BJ (cell line): ENCODE data around the gene ZIC5. TPM values are rescaled to one million over a fixed set of nuclear protein-coding genes. Genes with fewer than 3 reads are reported as not detected.

Experiments used
- CTCF ChIA-PET: fragments of 350-600 bp; formaldehyde crosslinking; extraction: SDS; loops from one replicate; lab custom pipeline; 2021; ENCODE audit warnings: antibody characterized with exemption, inconsistent platforms; lab: Yijun Ruan, JAX
- POLR2A ChIA-PET: fragments of 300-600 bp; sonication (Branson Sonifier 250); formaldehyde crosslinking; extraction: SDS; loops from one replicate; lab custom pipeline; 2021; ENCODE audit warnings: antibody characterized with exemption; lab: Charles Lee
- DNase-seq: peaks from one replicate; pipeline ENCODE4 v3.0.0-alpha.2; 2011; ENCODE audit warnings: low read depth
- H3K27me3 ChIP-seq: 2 replicates; pipeline ENCODE4 v1.6.0; 2011; ENCODE audit warnings: low read length; ENCODE audit not compliant: control insufficient read depth, insufficient read depth
- H3K36me3 ChIP-seq: 2 replicates; pipeline ENCODE4 v1.5.1; 2011; ENCODE audit warnings: low read length; ENCODE audit not compliant: control insufficient read depth, insufficient read depth
- H3K4me3 ChIP-seq: 2 replicates; pipeline ENCODE4 v1.5.1; 2011; ENCODE audit warnings: low read depth, mild to moderate bottlenecking, control low read depth, low read length
- CTCF ChIP-seq: IDR thresholded peaks from 2 replicates; pipeline ENCODE4 v1.5.1; 2011; ENCODE audit warnings: low read depth, mild to moderate bottlenecking, control low read depth, inconsistent platforms, low read length, moderate library complexity; ENCODE audit not compliant: insufficient read depth
- polyA plus RNA-seq: library from polyadenylated mRNA; depleted of rRNA; stranded (reverse); fragments of >200 nt; gene quantifications from 2 replicates; pipeline ENCODE4 v1.2.3, GENCODE V29; 2011

ZIC5 gene
- polyA plus RNA-seq, 1 experiment, result not detected

GRCh38 chr13:99996381-99996973 is 24.9 kb upstream of the ZIC5 start:
- CTCF ChIA-PET, result interaction anchor here (0.5 to 0.7 kb wide), 3 partner anchors 104 to 1706 kb away, joined by 3 read pairs; no protein-coding TSS in a partner anchor
- TF ChIP-seq CTCF, result no peak
- no peak overlapping the region for H3K4me3 ChIP-seq
- POLR2A ChIA-PET, result no interaction called here
- DNase-seq, result no peak
- no peaks in the 10 kb centered on the region for H3K36me3 ChIP-seq
- peaks cover 44% of the 10 kb centered on the region for H3K27me3 ChIP-seq

- no peaks in the 10 kb centered on the region for H3K36me3 ChIP-seq
- no peak for TF ChIP-seq CTCF
- peaks cover 51% of the 10 kb centered on the region for H3K27me3 ChIP-seq
- DNase-seq, result no peak
- CTCF ChIA-PET, result interaction anchor here (0.7 to 1.1 kb wide), 3 partner anchors 104 to 597 kb away, joined by 3 read pairs; no protein-coding TSS in a partner anchor
- POLR2A ChIA-PET, result no interaction called here
- H3K4me3 ChIP-seq, result no peak overlapping the region
Measured at GRCh38 chr13:99995589-99996380, 24.2 kb upstream of the ZIC5 start.

GRCh38 chr13:99995104-99995588 is 23.6 kb upstream of the ZIC5 start:
- no peak for TF ChIP-seq CTCF
- peaks cover 58% of the 10 kb centered on the region for H3K27me3 ChIP-seq
- POLR2A ChIA-PET, result no interaction called here
- DNase-seq, result no peak
- H3K36me3 ChIP-seq, result no peaks in the 10 kb centered on the region
- CTCF ChIA-PET, result interaction anchor here (1.1 kb wide), 1 partner anchor 521 kb away, joined by 3 read pairs; no protein-coding TSS in a partner anchor
- H3K4me3 ChIP-seq, result no peak overlapping the region

GRCh38 chr13:99994638-99995020 is 23.1 kb upstream of the ZIC5 start:
- Histone ChIP-seq H3K27me3 (peaks cover 62% of the 10 kb centered on the region), H3K36me3 (no peaks in the 10 kb centered on the region), H3K4me3 (no peak overlapping the region)
- no peak for DNase-seq
- no peak for TF ChIP-seq CTCF
- ChIA-PET POLR2A (no interaction called here), CTCF (no interaction called here)
